CD14-positive monocyte (primary cell): Measurements from ENCODE around the gene HSD3B7. TPM values are rescaled to one million over a fixed set of nuclear protein-coding genes. Genes with fewer than 3 reads are reported as not detected.
A peak's percentile ranks its signal among the peaks of the same experiment; 100 is the strongest.
"Not testable (repeated sequence)": the region's sequence is repeated elsewhere in the genome, so short reads cannot be mapped to it uniquely, and the experiment has no call there.

Source experiments
- DNase-seq, 3 donors: peaks; one replicate each; pipeline ENCODE4 v3.0.0-alpha.2; 2011 to 2022
- H2AFZ ChIP-seq: 2 replicates; pipeline ENCODE4 v1.6.0; 2012; ENCODE audit warnings: mild to moderate bottlenecking, low read depth, low read length, inconsistent platforms; ENCODE audit not compliant: insufficient read depth, poor library complexity, severe bottlenecking
- H3K27ac ChIP-seq, 2 donors: 1 replicate in 1 of 2; 2 replicates in 1 of 2; pipeline ENCODE4 v1.5.1; 2012 to 2013; ENCODE audit warnings: low read length in 2 of 2, control low read depth in 1 of 2, inconsistent platforms in 1 of 2, low read depth in 1 of 2, mild to moderate bottlenecking in 1 of 2
- H3K27me3 ChIP-seq, 2 donors: one replicate each; pipeline versions ENCODE4 v1.6.0 to v1.6.1; 2011 to 2013; ENCODE audit warnings: low read length in 2 of 2; ENCODE audit not compliant: control insufficient read depth in 2 of 2, insufficient read depth in 2 of 2
- H3K36me3 ChIP-seq, 2 donors: replicated peaks in 1 of 2; 1 replicate in 1 of 2; 2 replicates in 1 of 2; pipeline versions ENCODE4 v1.5.1 to v1.6.1; 2012 to 2013; ENCODE audit warnings: low read length in 2 of 2, control low read depth in 1 of 2, inconsistent platforms in 1 of 2, mild to moderate bottlenecking in 1 of 2; ENCODE audit not compliant: insufficient read depth in 2 of 2, control insufficient read depth in 1 of 2
- H3K4me1 ChIP-seq, 2 donors: 1 replicate in 1 of 2; 2 replicates in 1 of 2; pipeline versions ENCODE4 v1.5.1 to v1.6.1; 2012 to 2013; ENCODE audit warnings: low read length in 2 of 2, control low read depth in 1 of 2, inconsistent platforms in 1 of 2, mild to moderate bottlenecking in 1 of 2, moderate library complexity in 1 of 2; ENCODE audit not compliant: insufficient read depth in 2 of 2, control insufficient read depth in 1 of 2
- H3K4me2 ChIP-seq: replicated peaks from 2 replicates; pipeline ENCODE3; 2012; ENCODE audit warnings: low read length, moderate library complexity, mild to moderate bottlenecking; ENCODE audit not compliant: poor library complexity, severe bottlenecking; ENCODE audit errors: extremely low read depth
- H3K4me3 ChIP-seq, 3 experiments: fragments of 200-600 bp in 1 of 3; sonication (generic) in 1 of 3; replicated peaks in 1 of 3; 1 replicate in 2 of 3; 2 replicates in 1 of 3; pipeline ENCODE4 v1.5.1; 2011 to 2013; ENCODE audit warnings: low read length in 3 of 3, mild to moderate bottlenecking in 3 of 3, control low read depth in 2 of 3, low read depth in 2 of 3, inconsistent platforms in 1 of 3, moderate library complexity in 1 of 3
- H3K79me2 ChIP-seq: 2 replicates; pipeline ENCODE4 v1.6.0; 2012; ENCODE audit warnings: mild to moderate bottlenecking, control low read depth, inconsistent platforms, low read length, moderate library complexity; ENCODE audit not compliant: insufficient read depth
- H3K9ac ChIP-seq: 2 replicates; pipeline ENCODE4 v1.6.0; 2017; ENCODE audit warnings: low read length, mild to moderate bottlenecking; ENCODE audit not compliant: insufficient read depth, poor library complexity, severe bottlenecking
- H3K9me3 ChIP-seq, 2 donors: replicated peaks in 1 of 2; 1 replicate in 1 of 2; 2 replicates in 1 of 2; pipeline versions ENCODE4 v1.5.1 to v1.6.1; 2012 to 2013; ENCODE audit warnings: low read length in 2 of 2, control low read depth in 1 of 2; ENCODE audit not compliant: control insufficient read depth in 1 of 2, insufficient read depth in 1 of 2
- H4K20me1 ChIP-seq: 2 replicates; pipeline ENCODE4 v1.6.0; 2012; ENCODE audit warnings: mild to moderate bottlenecking, low read length, control low read depth, moderate library complexity; ENCODE audit not compliant: insufficient read depth
- H3K27ac Mint-ChIP-seq, 7 donors: one replicate each; pipeline ENCODE4 v1.8.0; 2020; ENCODE audit warnings: mild to moderate bottlenecking in 7 of 7, mixed read lengths in 7 of 7, moderate library complexity in 6 of 7, inconsistent platforms in 2 of 7
- H3K27me3 Mint-ChIP-seq, 3 donors: one replicate each; pipeline ENCODE4 v1.8.0; 2021 to 2022; ENCODE audit warnings: low read depth in 3 of 3, mild to moderate bottlenecking in 3 of 3, mixed read lengths in 3 of 3, moderate library complexity in 3 of 3, inconsistent platforms in 1 of 3
- H3K36me3 Mint-ChIP-seq, 2 donors: one replicate each; pipeline ENCODE4 v1.8.0; 2020; ENCODE audit warnings: mixed read lengths in 2 of 2, inconsistent platforms in 1 of 2, mild to moderate bottlenecking in 1 of 2
- H3K4me1 Mint-ChIP-seq: one replicate; pipeline ENCODE4 v1.8.0; 2020; ENCODE audit warnings: mild to moderate bottlenecking, mixed read lengths
- H3K4me3 Mint-ChIP-seq, 2 donors: one replicate each; pipeline ENCODE4 v1.8.0; 2020; ENCODE audit warnings: mild to moderate bottlenecking in 2 of 2, mixed read lengths in 2 of 2, moderate library complexity in 1 of 2
- H3K9me3 Mint-ChIP-seq, 7 donors: one replicate each; pipeline ENCODE4 v1.8.0; 2020 to 2022; ENCODE audit warnings: mixed read lengths in 7 of 7, mild to moderate bottlenecking in 6 of 7, moderate library complexity in 6 of 7, inconsistent platforms in 2 of 7
- WGBS: methylation state at CpG from one replicate; pipeline ENCODE4 v1.1.5; 2013; ENCODE audit warnings: missing lambda C conversion rate; ENCODE audit not compliant: insufficient coverage; 5-methylcytosine and 5-hydroxymethylcytosine counted together
- intact Hi-C, 2 donors: fragments of 100-400 bp; cut with micrococcal nuclease; formaldehyde crosslinking; loops; one replicate each; pipeline versions ENCODE4 v1.15.0 to v1.15.1; 2023
- polyA plus RNA-seq, 3 donors: library from polyadenylated mRNA; depleted of rRNA in 1 of 3; unstranded in 2 of 3; stranded (reverse) in 1 of 3; fragments of 300-500 nt in 2 of 3; fragments of >200 nt in 1 of 3; fragmentation: Illumina TruSeq in 2 of 3; gene quantifications; 1 replicate in 2 of 3; 2 replicates in 1 of 3; pipeline ENCODE4 v1.2.3, GENCODE V29; 2012 to 2021
- TF ChIP-seq, protein P1 (sequence below): fragments of 200-600 bp; IDR thresholded peaks from one replicate; pipeline ENCODE4 v1.8.0; 2022; ENCODE audit warnings: antibody characterized with exemption, mild to moderate bottlenecking

HSD3B7 gene
- polyA plus RNA-seq, 3 donors: 0.89 to 4.3 (median 2.7) TPM

DNA sequence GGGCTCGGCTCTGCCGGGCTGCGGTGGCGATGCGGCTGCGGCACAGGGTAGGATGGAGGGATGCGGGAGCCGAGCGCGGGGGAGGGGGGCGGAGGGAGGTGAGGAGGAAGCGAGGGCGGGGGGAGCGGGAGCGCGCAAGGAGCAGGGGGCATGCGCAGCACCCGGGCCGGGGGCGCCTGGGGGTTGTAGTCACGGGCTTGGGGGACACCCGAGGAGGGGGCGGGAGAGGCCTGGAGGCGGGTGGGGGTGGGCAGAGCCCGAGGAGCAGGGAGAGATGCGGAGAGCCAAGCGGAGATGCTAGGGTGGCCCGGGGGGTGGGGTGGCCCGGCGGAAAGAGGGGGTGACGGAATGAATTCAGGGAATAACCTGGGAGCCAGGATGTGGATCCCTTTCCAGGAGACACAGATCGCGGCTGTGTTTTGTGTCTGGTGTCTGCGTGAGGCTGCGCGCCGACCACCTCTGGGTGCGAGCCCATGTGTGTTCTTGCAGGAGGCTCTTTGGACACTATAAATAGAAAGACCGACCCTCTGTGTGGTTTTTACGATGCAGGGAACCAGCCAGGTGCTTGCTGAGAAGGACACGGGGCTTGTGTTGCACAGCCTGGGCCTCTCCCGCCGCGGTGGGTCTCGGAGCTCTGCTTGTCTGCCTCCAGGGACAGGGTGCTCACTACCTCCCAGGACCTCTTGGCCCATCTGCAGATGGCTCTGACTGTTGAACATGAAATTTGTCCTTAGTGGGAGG is 25.7 kb downstream of the HSD3B7 start, which contains the start of gene STX1B:
Gene STX1B, minus strand, starts transcription at position 54 of the 741 bp plus-strand sequence. CDS start 242 bp downstream, outside the sequence.
- H3K4me1 ChIP-seq: no peaks in the 10 kb centered on the region
- peaks cover 10 to 35% of the 10 kb centered on the region in 2 donors for H3K27me3 ChIP-seq
- no peak within 1 kb of the TSS for H3K27ac Mint-ChIP-seq
- H3K9me3 ChIP-seq: peaks cover 0 to 8% of the 10 kb centered on the region in 2 donors
- TF ChIP-seq, protein P1, sequence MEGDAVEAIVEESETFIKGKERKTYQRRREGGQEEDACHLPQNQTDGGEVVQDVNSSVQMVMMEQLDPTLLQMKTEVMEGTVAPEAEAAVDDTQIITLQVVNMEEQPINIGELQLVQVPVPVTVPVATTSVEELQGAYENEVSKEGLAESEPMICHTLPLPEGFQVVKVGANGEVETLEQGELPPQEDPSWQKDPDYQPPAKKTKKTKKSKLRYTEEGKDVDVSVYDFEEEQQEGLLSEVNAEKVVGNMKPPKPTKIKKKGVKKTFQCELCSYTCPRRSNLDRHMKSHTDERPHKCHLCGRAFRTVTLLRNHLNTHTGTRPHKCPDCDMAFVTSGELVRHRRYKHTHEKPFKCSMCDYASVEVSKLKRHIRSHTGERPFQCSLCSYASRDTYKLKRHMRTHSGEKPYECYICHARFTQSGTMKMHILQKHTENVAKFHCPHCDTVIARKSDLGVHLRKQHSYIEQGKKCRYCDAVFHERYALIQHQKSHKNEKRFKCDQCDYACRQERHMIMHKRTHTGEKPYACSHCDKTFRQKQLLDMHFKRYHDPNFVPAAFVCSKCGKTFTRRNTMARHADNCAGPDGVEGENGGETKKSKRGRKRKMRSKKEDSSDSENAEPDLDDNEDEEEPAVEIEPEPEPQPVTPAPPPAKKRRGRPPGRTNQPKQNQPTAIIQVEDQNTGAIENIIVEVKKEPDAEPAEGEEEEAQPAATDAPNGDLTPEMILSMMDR: no peak
- no peak within 1 kb of the TSS for H3K9ac ChIP-seq
- whole genome bisulfite sequencing: 13% methylated on average over 27 of the region's 45 CpGs
- H3K4me3 Mint-ChIP-seq: peak within 1 kb of the TSS in 1 of 2 donors; percentile 88
- no peak within 1 kb of the TSS for H3K4me2 ChIP-seq
- peaks cover 10 to 23% (median 17%) of the 10 kb centered on the region in 7 donors for H3K9me3 Mint-ChIP-seq
- no peak within 1 kb of the TSS for H2AFZ ChIP-seq
- H3K36me3 Mint-ChIP-seq: peaks cover 0 to 10% of the 10 kb centered on the region in 2 donors
- no peaks in the 10 kb centered on the region for H3K79me2 ChIP-seq
- H3K4me3 ChIP-seq: no peak within 1 kb of the TSS
- no peaks in the 10 kb centered on the region for H3K36me3 ChIP-seq
- no peak within 1 kb of the TSS for H3K27ac ChIP-seq
- H4K20me1 ChIP-seq: no peaks in the 10 kb centered on the region
- no peak for DNase-seq
- intact Hi-C loops: no loop called here
- H3K4me1 Mint-ChIP-seq: peaks cover 6% of the 10 kb centered on the region
- H3K27me3 Mint-ChIP-seq: peaks cover 47 to 64% (median 59%) of the 10 kb centered on the region in 3 donors

- H3K4me1 Mint-ChIP-seq, H3K4me3 ChIP-seq, H2AFZ ChIP-seq, H3K9ac ChIP-seq, H3K79me2 ChIP-seq, H3K4me2 ChIP-seq, intact Hi-C loops, H3K9me3 ChIP-seq, H4K20me1 ChIP-seq, H3K36me3 ChIP-seq, H3K27ac ChIP-seq, DNase-seq, H3K4me1 ChIP-seq: not testable (repeated sequence)
- peaks cover 10 to 35% of the 10 kb centered on the region in 2 donors for H3K27me3 ChIP-seq
- Mint-ChIP-seq H3K4me3 (peak overlapping the region in 1 of 2 donors; percentile 88), H3K9me3 (peaks cover 10 to 23% (median 17%) of the 10 kb centered on the region in 7 donors), H3K27me3 (peaks cover 42 to 60% (median 56%) of the 10 kb centered on the region in 3 donors), H3K36me3 (peaks cover 0 to 10% of the 10 kb centered on the region in 2 donors), H3K27ac (peak overlapping the region in 1 of 7 donors; percentile 28)
- 100% methylated on average over 2 of the region's 7 CpGs for WGBS
These were observed 26.8 kb downstream of the HSD3B7 start for GRCh38 chr16:31011815-31012214.

DNA sequence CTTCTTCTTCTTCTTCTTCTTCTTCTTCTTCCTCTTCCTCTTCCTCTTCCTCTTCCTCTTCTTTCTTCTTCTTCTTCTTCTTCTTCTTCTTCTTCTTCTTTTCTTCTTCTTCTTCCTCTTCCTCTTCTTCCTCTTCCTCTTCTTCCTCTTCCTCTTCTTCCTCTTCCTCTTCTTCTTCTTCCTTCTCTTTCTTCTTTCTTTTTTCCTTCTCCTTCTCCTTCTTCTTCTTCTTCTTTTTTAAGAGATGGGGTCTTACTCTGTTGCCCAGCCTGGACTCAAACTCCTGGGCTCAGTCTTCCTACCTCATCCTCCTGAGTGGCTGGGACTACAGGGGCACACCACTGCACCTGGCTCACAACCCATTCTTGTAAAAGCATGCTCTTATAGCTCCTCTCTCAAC is 28.3 kb downstream of the HSD3B7 start:
- H3K79me2 ChIP-seq, H4K20me1 ChIP-seq, H3K4me2 ChIP-seq, H2AFZ ChIP-seq, H3K4me3 ChIP-seq, H3K9me3 ChIP-seq, DNase-seq, H3K9ac ChIP-seq, H3K36me3 ChIP-seq, H3K4me1 Mint-ChIP-seq, intact Hi-C loops, H3K4me1 ChIP-seq: not testable (repeated sequence)
- Histone ChIP-seq H3K27ac (peak overlapping the region in 1 of 2 donors; percentile 41), H3K27me3 (peaks cover 10 to 32% of the 10 kb centered on the region in 2 donors)
- Mint-ChIP-seq H3K9me3 (peaks cover 10 to 23% (median 17%) of the 10 kb centered on the region in 7 donors), H3K36me3 (peaks cover 0 to 10% of the 10 kb centered on the region in 2 donors), H3K27me3 (peaks cover 41 to 53% (median 43%) of the 10 kb centered on the region in 3 donors), H3K4me3 (peak overlapping the region in 1 of 2 donors; percentile 11), H3K27ac (peak overlapping the region in 4 of 7 donors; percentile 1 to 91 (median 62))
